ENCODE measurements around the gene HJURP.

DNA sequence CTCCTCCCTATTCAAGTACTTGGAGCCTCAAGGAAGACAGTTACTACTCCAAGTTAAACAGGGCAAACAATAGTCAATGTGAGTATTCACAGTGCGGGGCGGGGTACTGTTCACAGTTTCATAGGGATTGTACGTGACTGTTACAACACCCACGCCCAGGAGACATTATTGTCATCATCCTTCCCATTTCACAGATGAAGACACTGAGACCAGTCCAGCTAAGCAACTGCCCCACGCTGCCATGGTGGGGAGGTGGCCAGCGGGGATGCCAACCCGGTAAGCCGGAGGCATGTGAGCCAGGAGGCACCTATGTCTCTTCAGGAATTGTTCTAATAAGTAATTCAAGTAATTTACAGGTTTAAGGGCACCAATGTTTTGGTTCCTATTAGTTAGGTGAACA, 982 bp downstream of the HJURP start:
- TF ChIP-seq, protein P1, sequence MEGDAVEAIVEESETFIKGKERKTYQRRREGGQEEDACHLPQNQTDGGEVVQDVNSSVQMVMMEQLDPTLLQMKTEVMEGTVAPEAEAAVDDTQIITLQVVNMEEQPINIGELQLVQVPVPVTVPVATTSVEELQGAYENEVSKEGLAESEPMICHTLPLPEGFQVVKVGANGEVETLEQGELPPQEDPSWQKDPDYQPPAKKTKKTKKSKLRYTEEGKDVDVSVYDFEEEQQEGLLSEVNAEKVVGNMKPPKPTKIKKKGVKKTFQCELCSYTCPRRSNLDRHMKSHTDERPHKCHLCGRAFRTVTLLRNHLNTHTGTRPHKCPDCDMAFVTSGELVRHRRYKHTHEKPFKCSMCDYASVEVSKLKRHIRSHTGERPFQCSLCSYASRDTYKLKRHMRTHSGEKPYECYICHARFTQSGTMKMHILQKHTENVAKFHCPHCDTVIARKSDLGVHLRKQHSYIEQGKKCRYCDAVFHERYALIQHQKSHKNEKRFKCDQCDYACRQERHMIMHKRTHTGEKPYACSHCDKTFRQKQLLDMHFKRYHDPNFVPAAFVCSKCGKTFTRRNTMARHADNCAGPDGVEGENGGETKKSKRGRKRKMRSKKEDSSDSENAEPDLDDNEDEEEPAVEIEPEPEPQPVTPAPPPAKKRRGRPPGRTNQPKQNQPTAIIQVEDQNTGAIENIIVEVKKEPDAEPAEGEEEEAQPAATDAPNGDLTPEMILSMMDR (IDR thresholded peaks at IDR 0.05; ENCODE audit: borderline replicate concordance, extremely low read depth, low read length, poor library complexity, severe bottlenecking) = no peak
- no peak for TF ChIP-seq EZH2 (IDR thresholded peaks at IDR 0.05; ENCODE audit: borderline replicate concordance, low read depth, low read length, severe bottlenecking)
